Activated T-cell treated with anti-CD3 and anti-CD28 coated beads, Interleukin-2, amount 50 U/mL, for 1 hour (primary cell): ENCODE measurements around the gene FRG2B.
"Not testable (repeated sequence)": the region's sequence is repeated elsewhere in the genome, so short reads cannot be mapped to it uniquely, and the experiment has no call there.

Experiments
- DNase-seq: peaks from one replicate; pipeline ENCODE4 v3.0.0-alpha.2; 2020

FRG2B gene

GRCh38 chr10:133626695-133627094 is at the start of gene FRG2B:
Gene FRG2B (minus strand): TSS chr10:133626795. CDS start chr10:133626742, 53 bp downstream.
- not testable (repeated sequence) for DNase-seq

- DNase-seq, result not testable (repeated sequence)
Measured at GRCh38 chr10:133667446-133667845, 40.9 kb upstream of the FRG2B start.

GRCh38 chr10:133663544-133664160 is 37.1 kb upstream of the FRG2B start:
- DNase-seq, result not testable (repeated sequence)

- not testable (repeated sequence) for DNase-seq
Measured at GRCh38 chr10:133661122-133661521, 34.5 kb upstream of the FRG2B start.

GRCh38 chr10:133660516-133660915 is 33.9 kb upstream of the FRG2B start:
- DNase-seq, result not testable (repeated sequence)

GRCh38 chr10:133657276-133657675 is 30.7 kb upstream of the FRG2B start:
- not testable (repeated sequence) for DNase-seq

- DNase-seq, result not testable (repeated sequence)
Measured at GRCh38 chr10:133648872-133649455, 22.4 kb upstream of the FRG2B start.

GRCh38 chr10:133647075-133647748 is 20.6 kb upstream of the FRG2B start:
- DNase-seq, result not testable (repeated sequence)

- not testable (repeated sequence) for DNase-seq
Measured at GRCh38 chr10:133637846-133638235, 11.2 kb upstream of the FRG2B start.

- peak; percentile 28 for DNase-seq
Measured at GRCh38 chr10:133637202-133637845, 10.7 kb upstream of the FRG2B start.

- not testable (repeated sequence) for DNase-seq
Measured at GRCh38 chr10:133630723-133631249, 4.2 kb upstream of the FRG2B start.

GRCh38 chr10:133622544-133622943 is 4.1 kb downstream of the FRG2B start:
- DNase-seq, result not testable (repeated sequence)

- DNase-seq, result no peak
Measured at GRCh38 chr10:133618851-133619250, 7.7 kb downstream of the FRG2B start.

GRCh38 chr10:133617196-133617595 is 9.4 kb downstream of the FRG2B start:
- DNase-seq, result no peak

GRCh38 chr10:133616371-133617130 is 10.0 kb downstream of the FRG2B start:
- DNase-seq, result no peak

- no peak for DNase-seq
Measured at GRCh38 chr10:133614830-133615580, 11.6 kb downstream of the FRG2B start.

GRCh38 chr10:133613699-133614098 is 12.9 kb downstream of the FRG2B start:
- DNase-seq, result no peak

GRCh38 chr10:133611079-133611478 is 15.5 kb downstream of the FRG2B start:
- no peak for DNase-seq

- no peak for DNase-seq
Measured at GRCh38 chr10:133608855-133609254, 17.7 kb downstream of the FRG2B start.

- DNase-seq, result not testable (repeated sequence)
Measured at GRCh38 chr10:133603434-133603833, 23.2 kb downstream of the FRG2B start.

GRCh38 chr10:133600657-133601056 is 25.9 kb downstream of the FRG2B start:
- no peak for DNase-seq

- not testable (repeated sequence) for DNase-seq
Measured at GRCh38 chr10:133599869-133600268, 26.7 kb downstream of the FRG2B start.
